ENCODE measurements around the gene TOR1A.
A peak's percentile ranks its signal among the peaks of the same experiment; 100 is the strongest.

The TOR1A gene

DNA sequence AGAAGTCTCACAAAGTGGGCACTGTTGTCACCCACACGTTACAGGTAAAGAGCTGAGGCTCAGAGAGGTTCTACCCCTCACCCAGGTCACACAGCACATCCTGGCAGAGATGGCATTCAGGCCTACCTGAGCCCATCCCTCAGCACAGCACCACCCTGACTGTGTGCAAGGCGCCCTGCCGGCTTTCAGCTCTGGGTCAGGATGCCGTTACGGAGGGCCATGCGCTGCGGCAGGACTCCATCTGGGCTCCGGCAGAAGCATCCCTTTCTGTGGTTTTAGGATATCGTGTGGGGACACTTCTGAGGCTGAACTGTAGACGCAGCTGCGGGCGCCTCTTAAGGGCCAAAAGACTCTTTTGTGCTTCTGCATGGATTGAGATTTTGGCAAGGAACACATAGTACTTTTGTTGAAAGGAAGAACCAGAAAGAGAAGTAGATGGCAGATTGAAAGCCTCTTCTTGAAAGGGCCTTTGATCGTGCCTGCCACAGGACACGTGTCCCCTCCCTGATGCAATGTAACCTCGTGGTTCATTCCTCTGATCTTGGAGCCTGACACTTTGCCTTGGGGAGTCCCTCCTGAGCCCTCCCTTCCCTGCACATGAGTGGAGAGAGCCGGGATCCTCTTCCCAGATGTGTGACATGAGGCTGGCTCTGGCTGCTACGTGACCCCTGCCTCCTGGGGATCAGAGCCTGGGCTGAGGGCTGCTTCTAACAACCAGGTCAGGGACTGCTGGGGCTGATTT lies 42.6 kb upstream of the TOR1A start:
- Histone ChIP-seq H3K4me1 (ENCODE audit: control insufficient read depth, insufficient read depth, low read depth, low read length) (peaks cover 14% of the 10 kb centered on the region), H3K79me1 (replicated peaks; ENCODE audit: low read length, poor library complexity, severe bottlenecking) (no peaks in the 10 kb centered on the region), H3K18ac (ENCODE audit: low read depth in 1 of 2, low read length in 2 of 2) (no peak overlapping the region), H3K9me3 (ENCODE audit: control insufficient read depth, low read length) (no peaks in the 10 kb centered on the region), H3K4me3 (ENCODE audit: insufficient read depth in 1 of 2, low read depth in 1 of 2, low read length in 2 of 2) (no peak overlapping the region), H2AK5ac (ENCODE audit: low read length, severe bottlenecking) (no peak overlapping the region), H2BK12ac (ENCODE audit: low read length in 2 of 2) (no peak overlapping the region), H3K27me3 (ENCODE audit: control insufficient read depth in 1 of 2, insufficient read depth in 1 of 2, low read length in 2 of 2) (no peaks in the 10 kb centered on the region), H3K27ac (ENCODE audit: low read length, poor library complexity, severe bottlenecking) (no peak overlapping the region), H3K4me2 (ENCODE audit: low read length, poor library complexity, severe bottlenecking) (no peak overlapping the region), H3K14ac (ENCODE audit: low read length in 2 of 2) (no peak overlapping the region), H2BK120ac (ENCODE audit: low read depth, low read length) (no peak overlapping the region), H2AFZ (ENCODE audit: low read depth, low read length) (no peak overlapping the region), H3K4ac (ENCODE audit: low read depth in 1 of 2, low read length in 2 of 2) (no peak overlapping the region), H3K9ac (ENCODE audit: low read length) (no peak overlapping the region), H2BK15ac (ENCODE audit: low read depth, poor library complexity, severe bottlenecking) (no peak overlapping the region), H3K36me3 (ENCODE audit: control insufficient read depth in 1 of 2, insufficient read depth in 2 of 2, low read depth in 1 of 2, low read length in 2 of 2) (peaks cover 46 to 57% of the 10 kb centered on the region in 2 experiments), H2BK5ac (ENCODE audit: low read depth, low read length, poor library complexity, severe bottlenecking) (no peak overlapping the region), H4K8ac (ENCODE audit: low read length) (no peak overlapping the region), H4K91ac (ENCODE audit: low read length) (peak overlapping the region; percentile 64), H3K23ac (ENCODE audit: low read length in 2 of 2) (no peak overlapping the region)
- 83% methylated on average over 17 of the region's 17 CpGs for WGBS
- no peak for DNase-seq

DNA sequence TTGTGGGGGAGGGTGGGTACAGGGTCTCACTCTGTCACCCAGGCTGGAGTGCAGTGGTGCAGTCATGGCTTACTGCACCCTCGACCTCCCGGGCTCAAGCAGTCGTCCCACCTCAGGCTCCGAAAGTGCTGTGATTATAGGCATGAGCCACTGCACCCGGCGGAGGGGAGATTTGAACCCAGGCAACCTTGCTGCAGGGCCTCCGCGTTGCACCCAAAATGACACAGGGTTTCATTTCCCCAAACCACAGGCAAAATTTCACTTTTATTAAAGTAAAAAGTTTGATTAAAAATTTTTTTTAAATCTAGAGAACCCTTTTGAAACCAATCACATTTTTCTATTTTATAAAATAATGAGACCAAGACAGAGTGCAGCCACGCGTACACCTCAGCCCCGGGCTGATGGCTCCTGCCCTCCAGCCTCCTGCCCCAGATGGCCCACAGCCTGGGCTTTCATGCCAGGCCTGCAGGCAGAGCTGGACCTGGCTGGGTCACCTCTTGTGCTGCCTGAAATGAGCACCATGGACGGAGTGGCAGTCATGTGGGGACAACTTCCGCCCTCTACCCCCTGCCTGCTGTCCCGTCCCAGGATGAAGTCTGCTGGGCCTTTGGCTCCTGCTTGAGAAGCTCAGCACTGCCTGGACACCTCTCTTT lies 41.9 kb upstream of the TOR1A start:
- H2BK15ac ChIP-seq (ENCODE audit: low read depth, poor library complexity, severe bottlenecking) = no peak overlapping the region
- H2AFZ ChIP-seq (ENCODE audit: low read depth, low read length) = no peak overlapping the region
- H3K36me3 ChIP-seq (ENCODE audit: control insufficient read depth in 1 of 2, insufficient read depth in 2 of 2, low read depth in 1 of 2, low read length in 2 of 2) = peaks cover 54 to 65% of the 10 kb centered on the region in 2 experiments
- H3K4me3 ChIP-seq (ENCODE audit: insufficient read depth in 1 of 2, low read depth in 1 of 2, low read length in 2 of 2) = no peak overlapping the region
- no peak overlapping the region for H2BK120ac ChIP-seq (ENCODE audit: low read depth, low read length)
- WGBS = 86% methylated on average over 11 of the region's 14 CpGs
- DNase-seq = no peak
- H3K9ac ChIP-seq (ENCODE audit: low read length) = no peak overlapping the region
- no peak overlapping the region for H3K4ac ChIP-seq (ENCODE audit: low read depth in 1 of 2, low read length in 2 of 2)
- H3K23ac ChIP-seq (ENCODE audit: low read length in 2 of 2) = no peak overlapping the region
- no peak overlapping the region for H4K91ac ChIP-seq (ENCODE audit: low read length)
- peaks cover 19% of the 10 kb centered on the region for H3K4me1 ChIP-seq (ENCODE audit: control insufficient read depth, insufficient read depth, low read depth, low read length)
- H3K4me2 ChIP-seq (ENCODE audit: low read length, poor library complexity, severe bottlenecking) = no peak overlapping the region
- H3K18ac ChIP-seq (ENCODE audit: low read depth in 1 of 2, low read length in 2 of 2) = no peak overlapping the region
- H2BK12ac ChIP-seq (ENCODE audit: low read length in 2 of 2) = no peak overlapping the region
- H3K79me1 ChIP-seq (replicated peaks; ENCODE audit: low read length, poor library complexity, severe bottlenecking) = no peaks in the 10 kb centered on the region
- no peak overlapping the region for H2AK5ac ChIP-seq (ENCODE audit: low read length, severe bottlenecking)
- no peak overlapping the region for H3K14ac ChIP-seq (ENCODE audit: low read length in 2 of 2)
- no peak overlapping the region for H3K27ac ChIP-seq (ENCODE audit: low read length, poor library complexity, severe bottlenecking)
- H4K8ac ChIP-seq (ENCODE audit: low read length) = no peak overlapping the region
- H2BK5ac ChIP-seq (ENCODE audit: low read depth, low read length, poor library complexity, severe bottlenecking) = no peak overlapping the region
- no peaks in the 10 kb centered on the region for H3K27me3 ChIP-seq (ENCODE audit: control insufficient read depth in 1 of 2, insufficient read depth in 1 of 2, low read length in 2 of 2)
- no peaks in the 10 kb centered on the region for H3K9me3 ChIP-seq (ENCODE audit: control insufficient read depth, low read length)

DNA sequence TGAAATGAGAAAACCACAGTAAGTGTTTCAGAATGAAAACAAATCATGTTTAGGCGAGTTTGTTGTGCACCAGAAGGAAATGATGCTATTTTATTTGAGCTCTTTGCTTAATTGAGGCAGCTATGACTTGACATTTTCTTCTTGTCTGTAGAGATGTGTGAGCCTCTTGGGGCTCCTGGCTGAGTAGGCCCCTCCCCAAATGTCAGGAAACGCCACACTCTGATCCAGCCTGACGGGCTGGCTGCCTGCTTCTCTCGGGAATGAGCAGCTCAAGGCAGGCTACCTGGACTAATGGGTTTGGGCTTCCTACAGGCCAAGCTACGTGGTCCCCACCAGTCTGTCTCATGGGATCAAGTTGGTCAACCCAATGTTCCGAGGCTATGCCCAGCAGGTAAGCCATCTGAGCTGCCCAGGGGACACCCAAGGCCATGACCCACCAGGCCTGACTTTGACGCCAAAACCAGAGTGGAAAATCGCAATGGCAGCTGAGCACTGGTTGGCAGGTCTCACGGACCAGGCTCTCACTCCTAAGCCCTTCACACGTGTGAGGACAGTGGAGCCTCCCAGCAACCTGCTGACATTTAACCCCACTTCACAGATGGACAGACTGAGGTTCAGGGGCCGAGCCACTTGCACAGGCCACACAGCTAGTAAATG lies 41.2 kb upstream of the TOR1A start:
- no peak overlapping the region for H3K14ac ChIP-seq (ENCODE audit: low read length in 2 of 2)
- H4K8ac ChIP-seq (ENCODE audit: low read length) = no peak overlapping the region
- H3K4me1 ChIP-seq (ENCODE audit: control insufficient read depth, insufficient read depth, low read depth, low read length) = peaks cover 22% of the 10 kb centered on the region
- no peak overlapping the region for H2BK5ac ChIP-seq (ENCODE audit: low read depth, low read length, poor library complexity, severe bottlenecking)
- no peak overlapping the region for H3K23ac ChIP-seq (ENCODE audit: low read length in 2 of 2)
- no peaks in the 10 kb centered on the region for H3K27me3 ChIP-seq (ENCODE audit: control insufficient read depth in 1 of 2, insufficient read depth in 1 of 2, low read length in 2 of 2)
- H3K18ac ChIP-seq (ENCODE audit: low read depth in 1 of 2, low read length in 2 of 2) = no peak overlapping the region
- no peak overlapping the region for H2BK120ac ChIP-seq (ENCODE audit: low read depth, low read length)
- peak overlapping the region; percentile 2 for H4K91ac ChIP-seq (ENCODE audit: low read length)
- no peak overlapping the region for H3K4ac ChIP-seq (ENCODE audit: low read depth in 1 of 2, low read length in 2 of 2)
- H3K9ac ChIP-seq (ENCODE audit: low read length) = no peak overlapping the region
- DNase-seq = no peak
- H2BK15ac ChIP-seq (ENCODE audit: low read depth, poor library complexity, severe bottlenecking) = no peak overlapping the region
- H3K79me1 ChIP-seq (replicated peaks; ENCODE audit: low read length, poor library complexity, severe bottlenecking) = no peaks in the 10 kb centered on the region
- 65% methylated on average over 11 of the region's 11 CpGs for WGBS
- no peak overlapping the region for H3K4me2 ChIP-seq (ENCODE audit: low read length, poor library complexity, severe bottlenecking)
- peaks cover 57 to 63% of the 10 kb centered on the region in 2 experiments for H3K36me3 ChIP-seq (ENCODE audit: control insufficient read depth in 1 of 2, insufficient read depth in 2 of 2, low read depth in 1 of 2, low read length in 2 of 2)
- no peak overlapping the region for H2BK12ac ChIP-seq (ENCODE audit: low read length in 2 of 2)
- no peak overlapping the region for H3K4me3 ChIP-seq (ENCODE audit: insufficient read depth in 1 of 2, low read depth in 1 of 2, low read length in 2 of 2)
- H3K9me3 ChIP-seq (ENCODE audit: control insufficient read depth, low read length) = no peaks in the 10 kb centered on the region
- no peak overlapping the region for H3K27ac ChIP-seq (ENCODE audit: low read length, poor library complexity, severe bottlenecking)
- H2AK5ac ChIP-seq (ENCODE audit: low read length, severe bottlenecking) = no peak overlapping the region
- H2AFZ ChIP-seq (ENCODE audit: low read depth, low read length) = no peak overlapping the region

DNA sequence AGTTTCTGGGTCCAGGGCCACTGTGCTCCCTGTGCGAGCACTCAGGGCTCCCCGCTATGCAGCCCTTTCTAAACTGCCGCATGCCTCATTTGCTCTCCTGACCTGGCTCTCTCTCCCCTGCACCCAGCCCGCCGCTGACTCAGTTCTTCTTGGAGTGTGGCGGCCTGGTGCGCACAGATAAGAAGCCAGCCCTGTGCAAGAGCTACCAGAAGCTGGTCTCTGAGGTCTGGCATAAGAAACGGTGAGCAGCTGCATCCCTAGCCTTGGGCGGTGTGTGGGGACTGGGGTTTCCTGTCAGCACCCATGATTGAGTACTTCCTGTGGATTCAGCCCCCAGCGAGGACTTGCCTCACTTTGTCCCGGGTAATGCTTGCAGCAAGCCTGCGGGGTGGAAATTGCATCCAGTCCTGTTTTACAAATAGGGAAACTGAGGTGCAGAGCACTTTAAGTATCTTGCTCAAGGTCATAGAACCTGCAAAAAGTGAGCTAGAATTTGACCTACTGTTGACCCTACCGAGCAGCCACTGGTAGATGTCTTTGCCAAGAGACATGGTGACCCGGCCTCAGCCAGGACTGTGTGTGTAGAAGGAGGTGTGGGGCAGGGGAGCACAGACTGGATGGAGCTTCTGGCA lies 39.2 kb upstream of the TOR1A start:
- Histone ChIP-seq H4K91ac (ENCODE audit: low read length) (no peak overlapping the region), H3K4me2 (ENCODE audit: low read length, poor library complexity, severe bottlenecking) (no peak overlapping the region), H3K14ac (ENCODE audit: low read length in 2 of 2) (no peak overlapping the region), H3K27me3 (ENCODE audit: control insufficient read depth in 1 of 2, insufficient read depth in 1 of 2, low read length in 2 of 2) (no peaks in the 10 kb centered on the region), H2BK12ac (ENCODE audit: low read length in 2 of 2) (peak overlapping the region in 1 of 2 experiments; percentile 7), H3K4ac (ENCODE audit: low read depth in 1 of 2, low read length in 2 of 2) (no peak overlapping the region), H4K8ac (ENCODE audit: low read length) (no peak overlapping the region), H3K4me3 (ENCODE audit: insufficient read depth in 1 of 2, low read depth in 1 of 2, low read length in 2 of 2) (no peak overlapping the region), H3K27ac (ENCODE audit: low read length, poor library complexity, severe bottlenecking) (peak overlapping the region; percentile 55), H2BK15ac (ENCODE audit: low read depth, poor library complexity, severe bottlenecking) (no peak overlapping the region), H2AFZ (ENCODE audit: low read depth, low read length) (no peak overlapping the region), H2AK5ac (ENCODE audit: low read length, severe bottlenecking) (peak overlapping the region; percentile 3), H3K79me1 (replicated peaks; ENCODE audit: low read length, poor library complexity, severe bottlenecking) (no peaks in the 10 kb centered on the region), H3K18ac (ENCODE audit: low read depth in 1 of 2, low read length in 2 of 2) (peak overlapping the region in 1 of 2 experiments; percentile 13), H2BK120ac (ENCODE audit: low read depth, low read length) (peak overlapping the region; percentile 43), H3K9ac (ENCODE audit: low read length) (no peak overlapping the region), H3K36me3 (ENCODE audit: control insufficient read depth in 1 of 2, insufficient read depth in 2 of 2, low read depth in 1 of 2, low read length in 2 of 2) (peaks cover 52 to 62% of the 10 kb centered on the region in 2 experiments), H3K23ac (ENCODE audit: low read length in 2 of 2) (no peak overlapping the region), H3K9me3 (ENCODE audit: control insufficient read depth, low read length) (no peaks in the 10 kb centered on the region), H2BK5ac (ENCODE audit: low read depth, low read length, poor library complexity, severe bottlenecking) (no peak overlapping the region), H3K4me1 (ENCODE audit: control insufficient read depth, insufficient read depth, low read depth, low read length) (peaks cover 20% of the 10 kb centered on the region)
- WGBS = 12% methylated on average over 14 of the region's 14 CpGs
- DNase-seq = peak; percentile 90
